ENCODE measurements around the gene ZNF346.

ZNF346 gene

DNA sequence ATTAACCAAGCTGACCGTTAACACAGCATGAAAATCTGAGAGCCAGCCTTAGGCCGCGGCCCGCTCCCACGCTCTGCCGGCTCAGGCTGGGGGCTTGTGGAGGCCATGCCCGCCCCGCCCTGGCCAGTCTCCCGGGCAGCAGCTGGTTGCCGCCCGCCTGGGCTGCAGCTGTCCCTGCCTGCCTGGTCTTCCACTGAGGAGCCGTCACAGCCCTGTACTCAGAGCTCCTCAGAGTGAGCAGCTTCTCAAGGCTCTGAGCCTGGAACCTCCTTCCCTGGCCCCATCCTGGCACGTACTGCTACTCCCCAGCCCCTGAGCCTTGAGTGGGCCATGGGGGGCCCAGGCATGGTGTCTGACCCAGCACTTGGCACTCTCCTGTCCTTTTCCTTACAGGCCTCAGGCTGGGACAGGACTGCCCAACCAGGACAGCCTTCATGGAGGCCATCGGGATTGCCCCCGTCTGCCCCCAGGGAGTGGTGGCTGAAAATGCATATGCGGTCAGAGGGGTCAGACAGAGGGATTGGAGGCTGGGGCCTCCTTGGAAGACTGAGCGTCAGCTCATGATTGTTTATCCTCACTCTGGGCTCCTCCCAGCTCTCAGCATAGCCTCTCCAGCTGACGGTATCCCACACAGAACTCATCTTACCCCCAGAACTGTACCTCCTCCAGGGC, 76.1 kb downstream of the ZNF346 start:
- no peak for TF ChIP-seq ZNF274 (IDR thresholded peaks at IDR 0.05; ENCODE audit: low read depth, low read length)
- no peak overlapping the region for H3K4me3 ChIP-seq (ENCODE audit: low read length)

DNA sequence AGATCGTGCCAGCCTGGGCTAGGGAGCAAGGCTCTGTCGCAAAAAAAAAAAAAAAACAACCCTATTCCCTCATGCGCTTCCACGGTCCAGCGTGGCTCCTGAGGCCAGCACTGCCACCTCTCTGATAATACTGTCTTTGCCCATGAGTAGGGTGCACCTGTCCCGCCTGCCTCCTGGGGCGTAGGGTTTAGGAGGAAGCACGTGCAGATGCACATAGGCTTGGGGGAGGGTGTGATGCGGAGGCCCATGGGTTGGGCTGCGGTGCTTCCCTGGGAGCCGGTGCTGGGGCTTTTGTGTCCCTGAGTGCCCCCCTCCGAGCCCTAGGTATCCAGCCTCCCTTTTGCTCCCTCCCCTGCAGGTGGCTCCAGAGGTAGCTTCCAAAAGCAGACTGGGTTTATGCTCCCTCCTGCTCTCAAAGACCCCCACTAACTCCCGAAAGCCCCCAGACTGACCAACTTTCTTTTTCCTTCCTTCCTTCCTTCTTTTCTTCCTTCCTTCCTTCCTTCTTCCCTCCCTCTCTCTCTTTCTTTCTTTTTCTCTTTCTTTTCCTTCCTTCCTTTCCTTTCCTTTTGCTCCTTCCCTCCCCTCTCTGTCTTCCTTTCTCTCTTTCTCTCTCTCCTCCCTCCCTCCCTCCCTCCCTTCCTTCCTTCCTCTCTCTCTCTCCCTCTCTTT, 77.1 kb downstream of the ZNF346 start:
- TF ChIP-seq ZNF274 (IDR thresholded peaks at IDR 0.05; ENCODE audit: low read depth, low read length) = no peak
- H3K4me3 ChIP-seq (ENCODE audit: low read length) = no peak overlapping the region

DNA sequence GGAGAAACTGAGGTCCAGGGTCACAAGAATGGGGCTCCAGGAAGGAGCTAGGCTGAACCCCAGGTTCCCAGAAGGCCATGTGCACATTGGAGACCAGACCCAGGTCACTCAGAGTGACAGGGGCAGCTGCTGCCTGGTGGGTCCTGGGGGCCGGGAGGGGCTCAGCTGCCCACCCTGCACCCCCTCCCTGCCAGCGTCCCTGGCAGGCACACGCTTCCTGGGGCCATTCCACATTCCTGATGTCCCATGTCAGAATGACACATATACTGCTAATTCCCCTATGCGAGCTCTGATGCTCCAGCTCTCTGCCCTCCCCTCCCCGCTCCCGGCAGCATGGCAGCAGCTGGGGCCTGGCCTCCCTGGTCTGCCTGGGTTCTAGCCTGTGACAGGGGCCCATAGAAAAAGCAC, 78.2 kb downstream of the ZNF346 start:
- TF ChIP-seq ZNF274 (IDR thresholded peaks at IDR 0.05; ENCODE audit: low read depth, low read length) = no peak
- no peak overlapping the region for H3K4me3 ChIP-seq (ENCODE audit: low read length)

DNA sequence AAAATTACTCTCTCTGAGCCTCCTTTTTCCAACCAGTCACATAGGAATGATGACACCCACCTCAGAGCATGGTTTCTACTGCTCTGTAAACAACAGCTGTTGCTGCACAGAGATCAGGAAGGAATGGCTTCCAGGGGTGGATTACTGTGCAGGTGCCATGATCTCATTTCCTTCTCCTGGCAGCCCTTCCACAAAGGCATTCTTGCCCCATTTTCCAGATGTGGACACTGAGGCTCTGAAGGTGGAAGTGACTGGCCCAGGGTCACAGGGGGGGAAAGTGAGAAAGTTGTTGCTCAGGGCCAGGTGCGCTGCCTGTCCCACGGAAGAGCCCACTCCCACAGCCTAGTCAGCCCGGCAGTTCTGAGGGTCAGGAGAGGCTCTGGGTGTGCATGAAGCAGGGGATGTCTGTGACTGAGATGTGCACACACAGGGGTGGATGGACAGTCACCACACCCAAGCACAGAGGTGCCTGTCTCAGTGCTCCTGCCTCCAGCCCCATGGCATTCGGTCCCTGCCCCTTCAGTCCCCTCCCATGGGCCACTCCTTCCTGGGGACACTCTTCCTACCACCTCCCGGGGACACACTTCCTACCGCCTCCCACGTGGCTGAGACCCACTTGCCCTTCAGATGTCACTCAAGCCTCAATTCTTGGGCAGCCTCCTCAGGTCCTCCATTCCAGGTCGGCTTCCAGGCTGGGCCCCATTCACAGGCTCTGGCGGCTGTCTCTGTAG, 81.2 kb downstream of the ZNF346 start:
- no peak overlapping the region for H3K4me3 ChIP-seq (ENCODE audit: low read length)
- TF ChIP-seq ZNF274 (IDR thresholded peaks at IDR 0.05; ENCODE audit: low read depth, low read length) = no peak

DNA sequence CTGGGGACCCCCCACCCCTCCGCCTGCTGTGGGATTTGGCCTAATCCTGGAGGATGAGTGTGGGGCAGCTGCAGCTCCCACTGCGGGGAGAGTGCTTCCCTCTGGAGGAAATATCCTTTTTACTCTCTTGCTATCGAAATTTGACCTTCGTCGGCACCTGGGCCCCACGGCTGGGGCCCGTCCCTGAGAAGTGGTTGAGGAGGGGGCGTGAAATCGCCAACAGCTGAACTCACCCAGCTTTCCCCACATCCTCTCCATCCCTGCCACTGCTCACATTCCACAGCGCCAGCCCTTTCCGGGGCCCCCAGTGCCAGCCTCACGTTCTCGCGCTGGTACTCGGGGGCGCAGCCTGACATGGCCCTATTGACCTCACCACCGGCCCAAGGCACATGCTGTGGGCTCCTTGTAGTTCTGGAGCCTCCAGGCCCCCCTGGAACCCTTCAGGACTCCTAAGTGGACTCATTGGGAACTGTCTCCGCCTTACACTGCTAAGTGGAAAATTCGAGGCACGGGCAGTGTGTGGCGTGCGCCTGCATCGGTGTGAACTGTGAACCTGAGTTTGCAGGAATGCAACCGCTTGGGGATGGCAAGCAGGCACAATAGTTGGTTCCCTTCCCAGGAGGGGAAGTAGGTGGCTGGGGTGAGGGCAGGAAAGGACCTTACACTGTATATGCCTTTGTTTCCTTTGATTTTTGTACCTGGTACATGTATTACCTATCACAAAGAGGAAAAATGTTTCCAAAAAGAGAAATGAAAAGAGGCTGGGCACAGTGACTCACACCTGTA, 83.4 kb downstream of the ZNF346 start:
- TF ChIP-seq ZNF274 (IDR thresholded peaks at IDR 0.05; ENCODE audit: low read depth, low read length) = no peak
- no peak overlapping the region for H3K4me3 ChIP-seq (ENCODE audit: low read length)

DNA sequence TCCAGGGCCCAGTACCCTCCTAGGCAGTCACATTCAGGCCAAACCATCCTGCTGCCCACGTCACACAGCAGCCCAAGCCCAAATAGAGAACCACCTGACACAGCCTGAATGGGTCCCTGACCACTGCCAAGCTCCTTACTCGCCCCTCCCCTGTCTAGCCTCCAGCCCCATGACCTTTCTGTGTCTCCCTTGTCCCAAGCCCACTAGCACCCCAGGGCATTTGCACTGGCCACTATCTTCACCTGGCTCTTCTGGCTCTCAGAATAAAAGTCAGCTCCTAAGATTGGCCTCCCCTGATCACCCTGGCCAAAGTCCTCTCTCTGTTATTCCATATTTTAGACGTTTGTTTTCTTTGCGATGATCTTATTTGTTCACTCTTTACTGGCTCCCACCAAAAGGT, 84.7 kb downstream of the ZNF346 start:
- TF ChIP-seq ZNF274 (IDR thresholded peaks at IDR 0.05; ENCODE audit: low read depth, low read length) = no peak

DNA sequence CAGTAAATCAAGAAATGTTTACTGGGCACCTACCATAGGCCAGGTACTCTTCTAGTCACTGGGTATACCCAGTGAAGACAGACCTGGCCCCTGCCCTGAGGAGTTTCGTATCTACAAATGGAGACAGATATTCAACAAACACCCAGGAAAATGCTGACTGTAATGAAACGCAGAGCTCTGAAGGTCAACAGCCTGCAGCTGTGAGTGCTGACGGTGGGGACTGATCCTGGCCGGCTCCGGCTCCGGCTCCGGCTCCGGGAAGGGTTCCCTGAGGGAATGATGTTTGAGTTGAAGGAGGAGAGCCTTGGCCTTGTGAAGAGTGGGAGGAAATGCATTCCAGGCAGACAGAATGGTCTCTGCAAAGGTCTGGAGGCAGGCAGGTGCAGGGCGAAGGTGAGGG, 87.3 kb downstream of the ZNF346 start:
- H3K4me3 ChIP-seq (ENCODE audit: low read length) = no peak overlapping the region
- TF ChIP-seq ZNF274 (IDR thresholded peaks at IDR 0.05; ENCODE audit: low read depth, low read length) = no peak

More for the DNA sequence above, 84.7 kb downstream of the ZNF346 start:
- H3K4me3 ChIP-seq (ENCODE audit: low read length) = no peak overlapping the region

DNA sequence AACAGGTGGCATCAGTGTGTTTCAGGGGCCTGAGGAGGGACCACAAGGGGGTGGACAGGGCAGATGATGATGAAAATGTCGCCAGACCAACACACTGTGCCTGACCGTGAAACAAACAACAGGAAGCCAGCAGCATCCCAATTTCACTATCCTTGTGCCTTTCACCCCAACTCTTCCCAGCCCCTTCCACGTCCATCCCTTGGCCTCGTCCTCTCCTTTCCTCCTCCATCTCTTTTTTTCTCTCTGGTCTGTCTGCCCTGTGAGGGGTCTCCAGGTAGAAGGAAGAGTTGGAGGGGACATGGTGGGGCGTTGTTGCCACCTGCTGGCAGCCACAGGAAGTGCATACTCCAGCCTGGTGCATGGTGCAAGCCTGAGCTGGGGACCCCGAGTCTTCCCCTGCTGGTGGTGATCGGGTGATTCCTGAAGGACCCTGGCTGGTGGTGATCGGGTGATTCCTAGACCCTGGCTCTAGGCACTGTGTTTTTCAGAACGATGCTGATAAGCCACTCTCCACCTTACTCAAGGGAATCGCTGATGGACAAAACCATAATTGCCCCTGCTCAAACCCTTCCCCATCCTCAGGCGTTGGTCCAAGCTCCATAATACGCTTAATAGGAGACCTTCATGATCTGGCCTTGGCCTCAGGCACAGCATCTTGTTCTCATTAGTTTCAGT, 89.4 kb downstream of the ZNF346 start:
- H3K4me3 ChIP-seq (ENCODE audit: low read length) = no peak overlapping the region
- no peak for TF ChIP-seq ZNF274 (IDR thresholded peaks at IDR 0.05; ENCODE audit: low read depth, low read length)

DNA sequence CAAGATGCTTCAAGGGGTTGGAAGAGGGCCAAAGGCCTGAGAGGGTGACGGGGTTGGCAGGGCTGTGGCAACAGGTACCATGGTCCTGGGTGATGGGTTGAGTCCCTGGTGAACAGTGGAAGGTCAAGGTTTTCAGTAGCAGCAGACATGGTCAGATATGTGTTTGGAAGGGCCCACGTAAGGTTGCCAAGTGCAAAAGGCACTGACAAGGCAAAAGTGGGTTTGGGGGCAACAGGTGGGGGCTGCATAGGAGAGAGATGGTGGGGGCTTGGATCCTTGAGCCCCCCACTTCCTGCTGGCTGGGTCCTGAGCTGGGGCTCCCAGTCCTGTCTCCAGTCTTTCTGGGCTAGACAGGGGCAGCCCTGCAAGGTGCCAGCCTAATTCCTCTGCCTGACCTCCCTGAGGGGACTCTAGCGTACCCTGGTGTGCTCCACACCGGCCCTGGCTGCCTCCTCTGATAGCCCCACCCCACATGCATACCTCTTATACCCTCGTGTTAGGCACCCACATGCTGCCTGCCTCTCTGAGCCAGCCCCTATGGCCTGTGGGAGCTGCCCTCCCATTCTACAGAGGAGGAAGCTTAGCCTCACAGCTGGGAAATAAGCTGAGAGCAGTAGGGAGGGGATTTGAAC, 90.2 kb downstream of the ZNF346 start:
- no peak for TF ChIP-seq ZNF274 (IDR thresholded peaks at IDR 0.05; ENCODE audit: low read depth, low read length)
- no peak overlapping the region for H3K4me3 ChIP-seq (ENCODE audit: low read length)

DNA sequence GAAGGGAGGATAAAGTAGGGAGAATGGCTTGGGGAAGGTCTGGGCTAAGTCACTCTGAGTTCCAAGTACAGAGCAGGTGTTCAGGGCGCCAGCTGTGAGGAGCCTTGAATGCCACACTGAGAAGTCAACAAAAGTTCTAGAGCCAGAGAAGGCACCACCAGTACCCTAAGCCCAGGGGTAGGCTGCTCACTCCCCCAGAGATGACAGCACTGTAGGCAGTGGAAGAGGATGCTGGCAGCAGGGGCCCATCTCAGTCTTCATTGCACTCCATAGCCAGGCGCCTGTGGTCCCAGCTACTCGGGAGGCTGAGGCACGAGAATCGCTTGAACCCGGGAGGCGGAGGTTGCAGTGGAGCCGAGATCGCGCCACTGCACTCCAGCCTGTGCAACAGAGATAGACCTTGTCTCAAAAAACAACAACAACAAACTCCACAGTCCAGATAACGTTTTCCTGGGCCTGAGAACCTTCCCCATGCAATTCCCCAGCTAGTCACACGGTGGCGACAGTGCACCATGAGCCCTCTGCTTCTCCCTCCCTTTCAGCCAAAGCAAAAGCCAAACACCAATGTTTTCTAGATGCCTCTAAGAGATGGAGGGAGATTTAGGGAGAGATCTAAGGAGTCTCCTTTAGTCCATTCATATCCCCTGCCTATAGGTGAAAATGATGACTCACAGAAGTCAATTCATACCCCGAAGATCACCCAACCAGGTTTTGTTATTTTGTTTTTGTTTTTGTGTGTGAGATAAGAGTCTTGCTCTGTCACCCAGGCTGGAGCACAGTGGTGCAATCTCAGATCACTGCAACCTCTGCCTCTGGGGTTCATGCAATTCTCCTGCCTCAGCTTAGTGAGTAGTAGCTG, 91.3 kb downstream of the ZNF346 start:
- no peak overlapping the region for H3K4me3 ChIP-seq (ENCODE audit: low read length)
- no peak for TF ChIP-seq ZNF274 (IDR thresholded peaks at IDR 0.05; ENCODE audit: low read depth, low read length)

DNA sequence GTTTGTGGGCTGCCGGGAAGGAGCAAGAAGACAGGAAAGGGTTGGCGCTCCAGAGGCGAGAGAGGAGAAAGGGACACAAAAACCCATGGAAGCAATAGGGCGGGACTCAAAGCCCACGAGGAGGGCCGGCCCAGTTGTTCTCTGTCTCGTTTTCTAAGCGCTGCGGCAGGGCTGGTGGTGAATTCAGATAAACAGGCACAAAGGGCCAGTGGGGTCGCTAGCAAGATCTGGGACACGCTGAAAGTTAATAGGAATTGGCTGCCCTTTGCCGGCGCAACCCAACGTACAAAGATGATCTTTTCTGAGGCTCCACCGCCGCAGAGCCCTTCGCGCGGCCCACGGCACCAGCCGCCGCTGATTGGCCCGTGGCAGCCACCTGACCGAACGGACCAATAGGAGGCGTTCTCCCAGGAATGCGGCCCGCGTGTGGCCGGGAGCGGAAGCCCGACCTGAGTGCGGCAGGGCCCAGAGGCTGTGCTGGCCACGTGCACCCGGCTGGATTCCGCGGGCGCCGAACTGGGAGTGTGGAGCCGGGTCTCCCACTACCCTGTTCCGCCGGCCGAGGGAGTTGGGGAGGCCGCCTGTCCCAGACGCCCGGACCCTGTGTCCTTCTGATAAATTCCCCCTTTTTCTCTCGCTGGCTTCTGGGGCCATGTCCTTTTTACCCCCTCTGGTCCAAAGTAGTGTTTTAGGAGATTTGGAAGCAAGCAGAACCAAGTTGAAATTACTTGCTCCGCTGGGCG, 94.3 kb downstream of the ZNF346 start:
- H3K4me3 ChIP-seq (ENCODE audit: low read length) = no peak overlapping the region
- no peak for TF ChIP-seq ZNF274 (IDR thresholded peaks at IDR 0.05; ENCODE audit: low read depth, low read length)
